Measurements from ENCODE around the gene TMEM120A. TPM values are rescaled to one million over a fixed set of nuclear protein-coding genes. Genes with fewer than 3 reads are reported as not detected.

Gene TMEM120A
- polyA plus RNA-seq, 1 donor, result 56.2 TPM

Other genes with a start within 250 kb of the TMEM120A start
- gene CCL26, start 222.4 kb downstream of the TMEM120A start, polyA plus RNA-seq (ENCODE audit: insufficient read length), result not detected
- gene CCL24, start 180.8 kb downstream of the TMEM120A start, polyA plus RNA-seq (ENCODE audit: insufficient read length), result not detected
- gene RHBDD2, start 115.6 kb downstream of the TMEM120A start, polyA plus RNA-seq (ENCODE audit: insufficient read length), result 60.4 TPM
- gene POR, start 79.4 kb downstream of the TMEM120A start, polyA plus RNA-seq (ENCODE audit: insufficient read length), result 53.7 TPM
- 47.5 TPM for gene STYXL1, start 53.4 kb upstream of the TMEM120A start, polyA plus RNA-seq (ENCODE audit: insufficient read length)
- 213 TPM for gene MDH2, start 53.5 kb upstream of the TMEM120A start, polyA plus RNA-seq (ENCODE audit: insufficient read length)
- 2.1 TPM for gene SRRM3, start 207.3 kb upstream of the TMEM120A start, polyA plus RNA-seq (ENCODE audit: insufficient read length)

All from left kidney (tissue), 1 donor.